Cardiac septum (tissue), 1 donor: Measurements from ENCODE around the gene AIFM1. TPM values are rescaled to one million over a fixed set of nuclear protein-coding genes. Genes with fewer than 3 reads are reported as not detected.

Experiments used
- DNase-seq: peaks from one replicate; pipeline ENCODE4 v3.0.0-alpha.2; 2020; ENCODE audit warnings: low spot score
- intact Hi-C: fragments of 100-400 bp; cut with DNase I; formaldehyde crosslinking; loops from one replicate; pipeline ENCODE4 v1.14.0; 2022
- total RNA-seq: library from RNA; stranded (reverse); fragmentation: NEBNext Ultra II Directional; extraction: Animal tissue kit (Norgen Biotek cat#: 25700); gene quantifications from one replicate; pipeline ENCODE4 v1.2.1, GENCODE V29; 2021
- donor health status: DM: no; HTN: no; CAD: no.

The AIFM1 gene
- total RNA-seq, 1 donor from 2014 or later = 97.3 TPM

DNA sequence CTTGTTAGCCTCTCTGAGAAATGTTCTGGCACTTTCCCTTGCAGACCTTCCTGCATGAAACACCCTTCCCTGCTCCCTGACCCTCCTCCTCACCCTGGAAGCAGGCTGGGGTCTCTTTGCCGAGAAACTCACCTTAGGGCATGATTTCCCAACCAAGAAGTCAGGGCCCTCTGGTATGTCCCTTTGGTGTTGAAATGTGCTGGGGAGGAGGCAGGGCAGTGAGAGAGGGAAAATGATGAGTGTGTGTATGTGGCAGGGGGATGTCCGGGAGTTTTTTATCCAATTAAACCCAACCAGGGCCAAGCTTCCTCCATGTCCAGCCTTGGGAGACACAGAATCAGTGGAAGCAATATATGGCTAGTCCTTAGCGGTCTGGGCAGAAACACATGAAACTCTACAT is 60.4 kb downstream of the AIFM1 start:
- DNase-seq = no peak
- intact Hi-C loops = no loop called here

- intact Hi-C loops = no loop called here
- DNase-seq = no peak
Measured at GRCh38 chrX:130103605-130104004, 62.0 kb downstream of the AIFM1 start.

DNA sequence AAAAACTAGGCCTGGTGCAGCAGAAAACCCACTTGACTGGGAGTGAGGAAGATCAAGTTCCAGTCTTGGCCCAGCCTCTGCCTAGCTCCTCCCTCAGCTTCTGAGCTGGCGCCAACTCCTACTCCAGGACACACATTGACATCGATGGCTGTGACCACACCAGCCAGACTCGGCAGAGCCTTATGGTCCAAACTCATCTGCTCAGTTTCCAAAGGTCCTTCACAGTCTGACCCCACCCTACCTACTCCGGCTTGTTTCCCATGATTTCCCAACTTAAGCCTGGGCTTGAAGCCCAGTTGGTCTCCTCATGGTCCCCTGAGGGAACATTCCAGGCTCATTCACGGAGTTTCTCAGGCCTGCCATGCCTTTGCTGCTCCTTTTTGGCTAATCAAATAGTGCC is 65.5 kb downstream of the AIFM1 start:
- no peak for DNase-seq
- intact Hi-C loops = no loop called here

DNA sequence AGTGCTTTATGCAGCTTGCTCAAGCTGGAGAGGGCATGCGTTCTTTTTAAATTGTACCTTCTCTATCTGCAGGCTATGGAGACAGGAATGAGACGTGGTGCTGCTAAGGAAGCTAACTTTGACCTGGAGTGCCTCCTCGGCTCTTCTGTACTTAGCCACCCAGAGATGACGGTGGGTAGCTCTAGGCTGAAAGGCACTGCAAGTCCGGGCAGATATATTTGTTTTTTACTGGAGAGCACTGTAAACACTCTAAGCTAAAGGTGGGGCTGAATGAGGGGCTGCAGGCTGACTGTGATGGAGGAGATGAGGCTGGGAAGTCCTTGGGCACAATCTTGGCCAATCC is 67.5 kb downstream of the AIFM1 start:
- intact Hi-C loops = no loop called here

DNA sequence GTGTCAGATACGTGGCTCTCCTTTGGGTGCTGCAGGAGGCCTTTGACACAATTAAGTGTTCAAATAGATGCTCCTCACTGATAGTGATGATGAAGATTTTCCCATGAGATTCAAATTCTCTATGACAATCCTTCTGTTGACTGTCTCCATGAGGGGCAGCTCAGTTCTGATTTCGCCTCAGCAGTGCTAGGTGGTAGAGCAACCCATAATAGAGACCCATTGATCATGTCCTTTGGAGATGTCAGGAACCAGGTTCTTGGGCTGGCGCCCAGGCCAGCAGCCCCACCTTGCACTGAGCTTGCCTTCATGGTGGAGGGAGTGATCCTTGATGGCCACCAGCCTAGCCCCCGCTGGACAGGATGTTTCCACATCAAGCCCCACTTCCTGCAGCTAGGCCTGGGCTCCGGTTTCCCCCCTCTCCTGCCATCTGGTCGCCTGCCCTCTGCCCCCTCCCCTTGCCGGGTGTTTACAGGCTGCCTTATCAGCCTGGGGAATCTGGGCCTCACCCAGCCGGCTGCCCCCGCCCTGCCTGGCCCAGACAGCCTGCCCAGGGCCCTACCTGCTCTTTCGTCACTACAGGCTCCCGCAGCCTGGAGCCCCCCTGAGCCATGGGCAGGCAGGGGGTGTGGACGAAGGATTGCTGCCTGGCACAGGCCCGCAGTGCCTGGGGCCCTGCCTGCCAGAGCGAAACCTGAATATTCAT is 68.0 kb downstream of the AIFM1 start:
- no peak for DNase-seq
- intact Hi-C loops = no loop called here

More for the DNA sequence above, 67.5 kb downstream of the AIFM1 start:
- DNase-seq = no peak

GRCh38 chrX:130095249-130096030 is 70.2 kb downstream of the AIFM1 start:
- DNase-seq = no peak
- intact Hi-C loops = no loop called here

DNA sequence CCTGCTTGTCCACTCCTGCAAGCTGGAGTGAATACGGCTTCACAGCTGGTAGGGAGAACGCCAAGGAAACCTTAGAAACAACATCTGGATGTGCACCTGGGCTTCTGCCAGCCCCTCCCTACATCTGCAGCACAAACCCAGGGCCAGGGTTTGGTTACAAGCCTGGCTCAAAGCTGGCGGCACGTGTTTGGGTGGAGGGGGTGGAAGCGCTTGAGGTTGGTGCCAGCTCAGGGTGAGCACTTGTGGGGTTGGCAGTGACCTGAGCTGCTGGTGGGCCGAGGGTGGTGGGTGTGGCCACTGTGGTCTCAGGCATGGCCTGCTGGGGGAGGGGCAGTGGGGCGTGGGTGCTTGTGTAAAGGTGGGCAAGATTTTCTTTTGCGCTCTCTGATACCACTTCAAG is 70.9 kb downstream of the AIFM1 start:
- no peak for DNase-seq
- intact Hi-C loops = no loop called here

- intact Hi-C loops = no loop called here
- DNase-seq = no peak
Measured at GRCh38 chrX:130093271-130093670, 72.4 kb downstream of the AIFM1 start.

GRCh38 chrX:130091980-130092522 is 73.6 kb downstream of the AIFM1 start:
- intact Hi-C loops = no loop called here
- peak; percentile 89 for DNase-seq

DNA sequence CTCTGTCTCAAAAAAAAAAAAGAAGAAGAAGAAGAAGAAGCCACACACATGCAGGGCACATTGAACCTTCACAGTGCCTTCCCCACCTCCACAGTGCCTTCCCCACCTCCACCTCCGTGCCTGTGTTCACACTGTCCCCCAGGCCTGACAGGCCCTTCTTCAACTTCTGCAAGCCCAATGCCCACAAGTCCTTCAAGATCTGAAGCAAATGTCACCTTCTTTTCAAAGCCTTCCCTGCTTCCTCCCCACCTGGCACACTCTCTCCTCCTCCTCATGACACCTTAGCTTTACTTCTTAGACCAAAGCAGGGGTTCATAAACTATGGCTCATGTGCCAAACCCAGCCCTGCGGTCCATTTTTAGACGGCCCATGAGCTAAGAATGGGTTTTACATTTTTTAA is 75.3 kb downstream of the AIFM1 start:
- no peak for DNase-seq
- intact Hi-C loops = no loop called here

DNA sequence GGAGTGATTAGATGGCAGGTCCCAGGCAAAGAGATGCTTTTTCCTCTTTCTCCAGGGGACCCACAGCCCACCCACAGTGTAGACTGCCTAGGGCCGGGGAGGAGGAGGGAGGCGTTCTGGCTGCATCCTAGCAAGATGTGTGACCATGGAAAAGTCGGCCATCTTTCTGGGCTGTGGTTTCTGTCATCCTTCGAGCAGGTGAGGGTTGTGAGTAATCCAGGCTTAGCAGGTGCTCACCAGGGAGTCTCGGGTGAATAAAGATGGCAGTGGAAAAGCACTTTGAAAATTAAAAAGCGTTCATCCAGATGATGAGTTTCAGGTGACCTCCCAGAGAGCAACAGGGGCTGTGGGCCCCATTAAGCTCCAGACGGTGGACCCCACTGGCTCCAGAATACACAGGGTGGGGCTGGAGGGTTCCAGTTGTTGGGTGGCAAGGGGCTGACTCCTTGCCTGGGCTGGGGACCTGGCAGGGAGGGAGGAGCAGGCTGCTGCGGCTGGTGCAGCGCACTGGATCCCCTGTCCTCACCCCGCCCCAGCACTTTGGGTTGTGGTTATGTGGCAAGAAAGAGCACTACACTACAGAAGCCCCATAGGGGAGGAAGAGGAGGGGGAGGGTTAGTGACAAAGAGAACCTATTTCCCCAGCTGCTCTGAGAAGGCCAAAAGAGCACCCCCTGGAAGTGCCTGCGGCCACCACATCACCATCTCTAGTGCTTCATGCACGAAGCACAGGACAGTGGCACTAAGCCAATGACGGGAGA is 79.0 kb downstream of the AIFM1 start:
- no peak for DNase-seq
- intact Hi-C loops = no loop called here

- intact Hi-C loops = no loop called here
- no peak for DNase-seq
Measured at GRCh38 chrX:130085551-130086446, 79.8 kb downstream of the AIFM1 start.

GRCh38 chrX:130084631-130085237 is 80.9 kb downstream of the AIFM1 start:
- DNase-seq = no peak
- intact Hi-C loops = no loop called here

DNA sequence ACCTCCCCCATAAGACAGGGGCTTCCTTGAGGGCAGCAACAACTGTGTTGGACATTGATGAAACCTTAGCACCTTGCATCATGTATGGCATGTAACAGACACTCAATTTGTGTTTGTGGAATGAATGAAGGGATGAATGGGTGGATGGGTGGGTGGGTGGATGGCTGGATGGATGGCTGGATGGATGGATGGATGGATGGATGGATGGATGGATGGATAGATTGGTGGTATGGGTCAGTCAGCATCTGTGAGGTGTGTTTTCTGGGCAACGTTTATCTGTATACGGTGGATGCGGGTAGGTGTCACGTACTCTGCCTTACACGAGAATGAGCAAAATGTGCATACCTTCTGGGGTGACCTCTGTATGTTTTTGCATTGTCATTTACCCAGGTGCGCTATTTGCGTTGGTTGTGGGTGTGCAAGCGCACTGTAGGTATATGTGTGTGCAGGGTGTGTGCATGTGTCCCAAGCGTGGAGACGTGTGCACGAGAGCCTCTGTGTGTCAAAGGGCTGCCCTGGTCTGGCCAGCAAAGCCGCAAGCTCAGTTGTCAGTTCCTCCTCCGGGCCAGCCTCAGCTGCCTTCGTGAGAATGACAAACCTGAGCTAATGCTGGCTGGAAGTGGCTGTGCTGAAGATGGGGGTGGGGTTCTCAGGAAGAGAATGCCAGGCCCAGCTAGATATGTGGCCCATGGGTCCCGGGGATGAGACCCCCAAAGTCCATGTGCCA is 81.8 kb downstream of the AIFM1 start:
- intact Hi-C loops = no loop called here
- no peak for DNase-seq

DNA sequence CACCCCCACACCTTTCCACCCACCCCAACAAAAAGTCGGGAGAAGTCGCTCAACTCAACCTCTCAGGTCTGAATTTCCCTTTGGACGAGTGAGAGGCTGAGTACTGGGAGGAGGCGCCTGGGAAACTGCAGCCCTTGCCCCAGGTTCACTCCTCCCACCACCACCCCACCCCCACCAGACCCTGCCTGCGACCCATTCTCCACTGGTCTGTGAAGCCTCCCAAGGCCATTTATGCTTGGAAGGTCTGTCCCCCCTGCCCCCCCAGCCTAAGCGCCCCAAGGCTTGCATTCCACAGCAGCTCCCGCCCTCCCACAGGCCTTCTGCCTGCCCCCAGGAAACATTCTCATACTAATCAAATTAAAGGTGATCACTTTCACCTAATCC is 82.5 kb downstream of the AIFM1 start:
- intact Hi-C loops = no loop called here
- DNase-seq = no peak

DNA sequence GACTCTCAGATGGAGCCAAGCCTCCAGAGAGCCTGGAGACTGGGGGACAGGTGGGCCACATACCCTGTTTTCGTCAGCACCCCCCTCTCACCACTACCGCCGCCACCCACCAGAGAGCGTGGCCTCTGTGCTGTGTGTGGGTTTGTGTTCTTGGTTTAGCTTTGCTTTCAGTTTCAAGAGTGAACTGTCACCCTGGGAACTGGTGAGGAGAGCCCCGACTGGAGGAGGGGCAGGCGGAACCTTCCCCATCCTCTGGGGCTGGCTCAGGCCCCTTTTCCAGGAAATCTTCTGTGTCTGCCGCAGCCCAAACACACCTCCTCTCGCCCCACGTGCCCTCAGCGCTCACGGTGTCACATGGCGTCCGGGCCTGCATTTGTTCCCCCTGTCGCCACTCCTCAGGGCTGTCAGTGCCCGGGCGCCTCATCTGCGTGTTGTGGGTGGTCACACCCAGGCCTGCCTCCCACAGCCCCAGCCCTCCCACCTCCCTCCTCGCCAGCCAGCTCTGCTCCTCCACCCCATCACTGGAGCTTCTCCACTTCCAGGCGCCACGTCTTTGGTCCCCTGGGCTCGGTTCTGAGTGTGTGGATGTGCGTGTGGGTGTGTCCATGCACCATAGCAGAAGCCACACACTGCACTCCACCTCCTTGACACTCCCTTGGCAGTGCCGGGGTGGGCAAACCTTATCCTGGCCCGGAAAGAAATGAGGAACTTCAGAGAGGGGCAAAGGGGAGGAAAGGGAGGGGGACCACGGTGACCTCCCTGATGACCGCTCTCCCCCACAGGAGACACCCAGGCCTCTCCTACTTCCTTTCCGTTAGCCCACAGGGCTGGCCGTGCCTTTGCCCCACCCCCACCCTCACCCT is 83.2 kb downstream of the AIFM1 start:
- intact Hi-C loops = no loop called here
- DNase-seq = peak; percentile 84

GRCh38 chrX:130081421-130082045 is 84.1 kb downstream of the AIFM1 start:
- no peak for DNase-seq
- intact Hi-C loops = loop anchor here (1.0 kb wide), 1 partner anchor 40 kb away; no protein-coding TSS in a partner anchor
